A549 (cell line): ENCODE data around the gene ITGA1. TPM values are rescaled to one million over a fixed set of nuclear protein-coding genes. Genes with fewer than 3 reads are reported as not detected.

Experiments
- ATAC-seq, 2 experiments: fragments of 200-7000 bp in 1 of 2; fragments of >200 bp in 1 of 2; cut with Nextera tagmentation in 1 of 2; cut with Tn5 transposase in 1 of 2; 3 replicates each; pipeline versions ENCODE4 v1.8.0 to v1.9.1; 2018 to 2020; ENCODE audit warnings: mild to moderate bottlenecking in 1 of 2, moderate library complexity in 1 of 2
- CTCF ChIA-PET: fragments of 300-600 bp; sonication (Branson Sonifier 250); formaldehyde crosslinking; extraction: SDS; loops from one replicate; lab custom pipeline; 2021; ENCODE audit warnings: antibody characterized with exemption, inconsistent platforms; lab: Yijun Ruan, JAX
- POLR2A ChIA-PET: fragments of 350-600 bp; formaldehyde crosslinking; extraction: SDS; loops from one replicate; lab custom pipeline; 2021; ENCODE audit warnings: antibody characterized with exemption, inconsistent platforms; lab: Yijun Ruan, JAX
- DNase-seq, 2 experiments: peaks; one replicate each; pipeline versions ENCODE4 v3.0.0 to v3.0.0-alpha.2; 2011 to 2016; ENCODE audit warnings: low read depth in 1 of 2, low spot score in 1 of 2
- FAIRE-seq: peaks from 2 replicates; lab custom pipeline; 2011; peaks lifted over from hg19 to GRCh38; lab: Jason Lieb, UNC
- H3K27ac ChIP-seq, 2 experiments: fragments of >200 bp; sonication (Bioruptor Twin); formaldehyde crosslinking; 3 replicates each; pipeline ENCODE4 v1.5.1; 2016 to 2017
- H3K4me1 ChIP-seq: fragments of >200 bp; sonication (Bioruptor Twin); formaldehyde crosslinking; 3 replicates; pipeline ENCODE4 v1.6.1; 2016
- H3K4me2 ChIP-seq: fragments of >200 bp; sonication (Bioruptor Twin); formaldehyde crosslinking; 3 replicates; pipeline ENCODE4 v1.6.1; 2016
- H3K4me3 ChIP-seq: fragments of >200 bp; sonication (Bioruptor Twin); formaldehyde crosslinking; 3 replicates; pipeline ENCODE4 v1.5.1; 2016
- H3K9me3 ChIP-seq: fragments of >200 bp; sonication (Bioruptor Twin); formaldehyde crosslinking; 3 replicates; pipeline ENCODE4 v1.6.1; 2016
- CEBPB ChIP-seq, 2 experiments: fragments of >200 bp in 1 of 2; sonication (Bioruptor Twin) in 1 of 2; formaldehyde crosslinking in 1 of 2; IDR thresholded peaks; 2 replicates each; pipeline ENCODE4 v1.6.1; 2012 to 2016
- CHD2 ChIP-seq: fragments of 150-350 bp; IDR thresholded peaks from 2 replicates; pipeline ENCODE4 v1.6.1; 2014; ENCODE audit warnings: low read length; ENCODE audit not compliant: partially characterized antibody
- EHF ChIP-seq: fragments of 250-450 bp; sonication (Bioruptor Pico); IDR thresholded peaks from 2 replicates; pipeline ENCODE4 v1.5.0; 2020; ENCODE audit warnings: mild to moderate bottlenecking
- ELK1 ChIP-seq: fragments of 150-350 bp; IDR thresholded peaks from 2 replicates; pipeline ENCODE4 v1.6.1; 2014; ENCODE audit warnings: low read depth, mild to moderate bottlenecking, low read length
- FOSB ChIP-seq: fragments of 250-450 bp; sonication (Bioruptor Pico); IDR thresholded peaks from 2 replicates; pipeline ENCODE4 v1.5.0; 2020; ENCODE audit warnings: mild to moderate bottlenecking, moderate library complexity
- GATA3 ChIP-seq: IDR thresholded peaks from 2 replicates; pipeline ENCODE4 v1.6.1; 2012; ENCODE audit warnings: borderline replicate concordance
- HDAC2 ChIP-seq: fragments of 200-600 bp; sonication (generic); IDR thresholded peaks from 2 replicates; pipeline ENCODE4 v1.6.1; 2016
- HOXA7 ChIP-seq: fragments of 250-450 bp; sonication (Bioruptor Pico); IDR thresholded peaks from 2 replicates; pipeline ENCODE4 v1.5.0; 2020; ENCODE audit warnings: mild to moderate bottlenecking, moderate library complexity
- JUNB ChIP-seq: fragments of >200 bp; sonication (Bioruptor Twin); formaldehyde crosslinking; IDR thresholded peaks from 2 replicates; pipeline ENCODE4 v1.6.1; 2016
- KDM1A ChIP-seq: fragments of 200-600 bp; sonication (generic); IDR thresholded peaks from 2 replicates; pipeline ENCODE4 v1.6.1; 2016; ENCODE audit warnings: low read depth, mild to moderate bottlenecking
- MAZ ChIP-seq: fragments of 150-350 bp; IDR thresholded peaks from 2 replicates; pipeline ENCODE4 v1.6.1; 2014; ENCODE audit warnings: antibody characterized with exemption, low read depth, low read length, borderline replicate concordance
- NFE2L2 ChIP-seq: fragments of 150-350 bp; conservative IDR thresholded peaks from 2 replicates; pipeline ENCODE4 v1.6.1; 2014; ENCODE audit warnings: low read length
- POLR2A ChIP-seq: IDR thresholded peaks from 2 replicates; pipeline ENCODE4 v1.6.1; 2012; ENCODE audit warnings: mild to moderate bottlenecking, low read length
- POLR2AphosphoS2 ChIP-seq: conservative IDR thresholded peaks from 2 replicates; pipeline ENCODE4 v1.6.1; 2012; ENCODE audit warnings: low read length, improper control_type of control experiment, inconsistent platforms
- RAD21 ChIP-seq, 2 experiments: fragments of >200 bp in 1 of 2; sonication (Bioruptor Twin) in 1 of 2; formaldehyde crosslinking in 1 of 2; IDR thresholded peaks in 1 of 2; conservative IDR thresholded peaks in 1 of 2; 2 replicates in 1 of 2; 3 replicates in 1 of 2; pipeline ENCODE4 v1.6.1; 2012 to 2018; ENCODE audit warnings: inconsistent platforms in 1 of 2
- RARB ChIP-seq: fragments of 250-450 bp; sonication (Bioruptor Pico); IDR thresholded peaks from 2 replicates; pipeline ENCODE4 v1.8.0; 2021; ENCODE audit warnings: mild to moderate bottlenecking, moderate library complexity
- RFX5 ChIP-seq: fragments of 450-650 bp; IDR thresholded peaks from 2 replicates; pipeline ENCODE4 v1.7.1; 2014; ENCODE audit warnings: antibody characterized with exemption, mild to moderate bottlenecking, moderate library complexity
- RNF2 ChIP-seq: fragments of 200-600 bp; sonication (generic); IDR thresholded peaks from 2 replicates; pipeline ENCODE4 v1.6.1; 2016; ENCODE audit warnings: low read depth, mild to moderate bottlenecking, antibody characterized with exemption, moderate library complexity, borderline replicate concordance
- TFCP2L1 ChIP-seq: fragments of 250-450 bp; sonication (Bioruptor Pico); IDR thresholded peaks from 2 replicates; pipeline ENCODE4 v1.5.0; 2021; ENCODE audit warnings: mild to moderate bottlenecking
- ZC3H11A ChIP-seq: fragments of 450-650 bp; IDR thresholded peaks from 2 replicates; pipeline ENCODE4 v1.6.1; 2014; ENCODE audit warnings: antibody characterized with exemption, mild to moderate bottlenecking
- ZFP36 ChIP-seq: fragments of 450-650 bp; IDR thresholded peaks from 2 replicates; pipeline ENCODE4 v1.6.1; 2014; ENCODE audit warnings: borderline replicate concordance; ENCODE audit not compliant: partially characterized antibody
- ZNF302 ChIP-seq: fragments of 250-450 bp; sonication (Bioruptor Pico); IDR thresholded peaks from 2 replicates; pipeline ENCODE4 v1.9.0; 2021; ENCODE audit warnings: inconsistent platforms, mild to moderate bottlenecking, moderate library complexity
- WGBS: methylation state at CpG from one replicate; pipeline ENCODE4 v1.1.6; 2017; ENCODE audit errors: missing lambda C conversion rate; 5-methylcytosine and 5-hydroxymethylcytosine counted together
- polyA plus RNA-seq, 4 experiments: library from polyadenylated mRNA; depleted of rRNA in 3 of 4; stranded (reverse); fragments of >200 nt; fragmentation: RNase III in 1 of 4; extraction: RNeasy Plus Mini Kit Qiagen cat#74134 plus additional on column Dnase treatment in 1 of 4; gene quantifications; 2 replicates in 3 of 4; 3 replicates in 1 of 4; pipeline ENCODE4 v1.2.3, GENCODE V29; 2011 to 2017
- TF ChIP-seq, protein P1 (sequence below): IDR thresholded peaks from 2 replicates; pipeline ENCODE4 v1.6.1; 2012
- TF ChIP-seq, protein P2 (sequence below): fragments of >200 bp; sonication (Bioruptor Twin); formaldehyde crosslinking; IDR thresholded peaks from 2 replicates; pipeline ENCODE4 v1.6.1; 2016
- TF ChIP-seq, protein P3 (sequence below): fragments of 250-450 bp; sonication (Bioruptor Pico); IDR thresholded peaks from 2 replicates; pipeline ENCODE4 v1.5.0; 2021; ENCODE audit warnings: mild to moderate bottlenecking, moderate library complexity, borderline replicate concordance
- TF ChIP-seq, protein P4 (sequence below): fragments of 250-450 bp; sonication (Bioruptor Pico); IDR thresholded peaks from 2 replicates; pipeline ENCODE4 v1.5.0; 2020; ENCODE audit warnings: low read depth, mild to moderate bottlenecking, moderate library complexity
- TF ChIP-seq, protein P5 (sequence below): fragments of 200-600 bp; sonication (generic); IDR thresholded peaks from 2 replicates; pipeline ENCODE4 v1.6.1; 2016; ENCODE audit warnings: antibody characterized with exemption, mild to moderate bottlenecking, moderate library complexity
- TF ChIP-seq, protein P6 (sequence below): IDR thresholded peaks from 2 replicates; pipeline ENCODE4 v1.6.1; 2012; ENCODE audit warnings: low read depth, borderline replicate concordance
- TF ChIP-seq, protein P7 (sequence below): fragments of 450-650 bp; IDR thresholded peaks from 2 replicates; pipeline ENCODE4 v1.6.1; 2014; ENCODE audit warnings: antibody characterized with exemption

Gene ITGA1
- polyA plus RNA-seq, 2 of the 4 experiments (the other 2 are of a cell fraction) = 1.5 to 5.5 TPM

DNA sequence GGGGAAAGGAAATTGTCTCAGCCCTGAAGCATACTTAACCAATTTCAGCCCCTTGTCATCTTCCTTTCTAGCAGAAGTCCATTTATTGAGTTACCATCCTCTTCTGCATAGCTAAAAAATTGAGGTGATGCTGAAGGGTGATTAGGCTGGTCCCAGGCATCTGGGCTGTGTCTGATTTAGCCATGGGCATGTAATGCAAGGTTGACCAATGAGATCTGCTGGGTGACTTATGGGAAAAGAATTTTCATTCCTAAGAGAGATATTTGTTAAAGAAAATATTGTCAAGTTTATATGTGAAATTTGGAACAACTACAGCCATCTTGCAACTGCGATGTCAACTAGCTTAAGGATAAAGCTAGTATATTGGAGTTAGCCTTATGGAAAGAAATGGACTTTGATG, 206.6 kb downstream of the ITGA1 start:
- Histone ChIP-seq H3K27ac (no peak overlapping the region), H3K9me3 (no peaks in the 10 kb centered on the region), H3K4me2 (no peak overlapping the region), H3K4me1 (peaks cover 47% of the 10 kb centered on the region), H3K4me3 (no peak overlapping the region)
- POLR2A ChIA-PET = no interaction called here
- FAIRE-seq (no peak), DNase-seq (no peak), ATAC-seq (no peak)
- 97% methylated on average over 1 of the region's 1 CpG for WGBS
- CTCF ChIA-PET = interaction anchor here (1.1 to 1.4 kb wide), 2 partner anchors 24 to 32 kb away, joined by 3 read pairs; no protein-coding TSS in a partner anchor
- TF ChIP-seq FOSB (CRISPR knock-in tag) (no peak), TFCP2L1 (CRISPR knock-in tag) (no peak), RFX5 (no peak), POLR2A (no peak), EHF (CRISPR knock-in tag) (no peak), CEBPB (IDR thresholded peaks at IDR 0.05) (no peak)
- TF ChIP-seq, protein P1, sequence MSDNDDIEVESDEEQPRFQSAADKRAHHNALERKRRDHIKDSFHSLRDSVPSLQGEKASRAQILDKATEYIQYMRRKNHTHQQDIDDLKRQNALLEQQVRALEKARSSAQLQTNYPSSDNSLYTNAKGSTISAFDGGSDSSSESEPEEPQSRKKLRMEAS = no peak
- TF ChIP-seq, protein P2, sequence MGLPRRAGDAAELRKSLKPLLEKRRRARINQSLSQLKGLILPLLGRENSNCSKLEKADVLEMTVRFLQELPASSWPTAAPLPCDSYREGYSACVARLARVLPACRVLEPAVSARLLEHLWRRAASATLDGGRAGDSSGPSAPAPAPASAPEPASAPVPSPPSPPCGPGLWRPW = no peak
- TF ChIP-seq, protein P3, sequence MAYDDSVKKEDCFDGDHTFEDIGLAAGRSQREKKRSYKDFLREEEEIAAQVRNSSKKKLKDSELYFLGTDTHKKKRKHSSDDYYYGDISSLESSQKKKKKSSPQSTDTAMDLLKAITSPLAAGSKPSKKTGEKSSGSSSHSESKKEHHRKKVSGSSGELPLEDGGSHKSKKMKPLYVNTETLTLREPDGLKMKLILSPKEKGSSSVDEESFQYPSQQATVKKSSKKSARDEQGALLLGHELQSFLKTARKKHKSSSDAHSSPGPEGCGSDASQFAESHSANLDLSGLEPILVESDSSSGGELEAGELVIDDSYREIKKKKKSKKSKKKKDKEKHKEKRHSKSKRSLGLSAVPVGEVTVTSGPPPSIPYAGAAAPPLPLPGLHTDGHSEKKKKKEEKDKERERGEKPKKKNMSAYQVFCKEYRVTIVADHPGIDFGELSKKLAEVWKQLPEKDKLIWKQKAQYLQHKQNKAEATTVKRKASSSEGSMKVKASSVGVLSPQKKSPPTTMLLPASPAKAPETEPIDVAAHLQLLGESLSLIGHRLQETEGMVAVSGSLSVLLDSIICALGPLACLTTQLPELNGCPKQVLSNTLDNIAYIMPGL (CRISPR knock-in tag) = no peak
- TF ChIP-seq, protein P4, sequence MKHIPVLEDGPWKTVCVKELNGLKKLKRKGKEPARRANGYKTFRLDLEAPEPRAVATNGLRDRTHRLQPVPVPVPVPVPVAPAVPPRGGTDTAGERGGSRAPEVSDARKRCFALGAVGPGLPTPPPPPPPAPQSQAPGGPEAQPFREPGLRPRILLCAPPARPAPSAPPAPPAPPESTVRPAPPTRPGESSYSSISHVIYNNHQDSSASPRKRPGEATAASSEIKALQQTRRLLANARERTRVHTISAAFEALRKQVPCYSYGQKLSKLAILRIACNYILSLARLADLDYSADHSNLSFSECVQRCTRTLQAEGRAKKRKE (CRISPR knock-in tag) = no peak

DNA sequence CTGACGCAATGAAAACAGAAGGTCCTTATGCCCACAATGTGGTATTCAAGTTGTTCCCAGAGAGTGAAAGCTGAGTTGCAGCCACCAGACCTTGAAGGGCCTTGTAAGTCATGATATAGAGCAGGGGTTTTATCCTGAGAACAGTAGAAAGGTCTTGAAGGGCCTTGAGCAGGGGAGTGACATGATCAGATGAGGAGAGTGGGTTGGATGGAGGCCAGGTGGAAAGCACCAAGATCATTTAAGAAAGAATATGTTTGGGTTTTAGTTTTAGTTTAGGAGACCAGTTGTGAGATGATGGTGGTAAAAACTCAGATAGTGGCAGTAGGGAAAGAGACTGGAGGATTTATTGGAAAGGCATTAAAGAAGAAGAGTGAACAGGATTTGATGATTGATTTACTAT, 207.4 kb downstream of the ITGA1 start:
- TF ChIP-seq NFE2L2 = no peak
- no peak for TF ChIP-seq ZNF302 (CRISPR knock-in tag)
- no peak for TF ChIP-seq HOXA7
- TF ChIP-seq CHD2 = no peak
- TF ChIP-seq ZFP36 = no peak
- no peak for TF ChIP-seq RNF2
- TF ChIP-seq KDM1A = no peak
- no peak for TF ChIP-seq RAD21 (conservative IDR thresholded peaks at IDR 0.05 in 1 of 2, IDR thresholded peaks at IDR 0.05 in 1 of 2)
- TF ChIP-seq JUNB = no peak
- no peak for TF ChIP-seq HDAC2
- TF ChIP-seq ELK1 = no peak
- TF ChIP-seq MAZ = no peak
- TF ChIP-seq, protein P5, sequence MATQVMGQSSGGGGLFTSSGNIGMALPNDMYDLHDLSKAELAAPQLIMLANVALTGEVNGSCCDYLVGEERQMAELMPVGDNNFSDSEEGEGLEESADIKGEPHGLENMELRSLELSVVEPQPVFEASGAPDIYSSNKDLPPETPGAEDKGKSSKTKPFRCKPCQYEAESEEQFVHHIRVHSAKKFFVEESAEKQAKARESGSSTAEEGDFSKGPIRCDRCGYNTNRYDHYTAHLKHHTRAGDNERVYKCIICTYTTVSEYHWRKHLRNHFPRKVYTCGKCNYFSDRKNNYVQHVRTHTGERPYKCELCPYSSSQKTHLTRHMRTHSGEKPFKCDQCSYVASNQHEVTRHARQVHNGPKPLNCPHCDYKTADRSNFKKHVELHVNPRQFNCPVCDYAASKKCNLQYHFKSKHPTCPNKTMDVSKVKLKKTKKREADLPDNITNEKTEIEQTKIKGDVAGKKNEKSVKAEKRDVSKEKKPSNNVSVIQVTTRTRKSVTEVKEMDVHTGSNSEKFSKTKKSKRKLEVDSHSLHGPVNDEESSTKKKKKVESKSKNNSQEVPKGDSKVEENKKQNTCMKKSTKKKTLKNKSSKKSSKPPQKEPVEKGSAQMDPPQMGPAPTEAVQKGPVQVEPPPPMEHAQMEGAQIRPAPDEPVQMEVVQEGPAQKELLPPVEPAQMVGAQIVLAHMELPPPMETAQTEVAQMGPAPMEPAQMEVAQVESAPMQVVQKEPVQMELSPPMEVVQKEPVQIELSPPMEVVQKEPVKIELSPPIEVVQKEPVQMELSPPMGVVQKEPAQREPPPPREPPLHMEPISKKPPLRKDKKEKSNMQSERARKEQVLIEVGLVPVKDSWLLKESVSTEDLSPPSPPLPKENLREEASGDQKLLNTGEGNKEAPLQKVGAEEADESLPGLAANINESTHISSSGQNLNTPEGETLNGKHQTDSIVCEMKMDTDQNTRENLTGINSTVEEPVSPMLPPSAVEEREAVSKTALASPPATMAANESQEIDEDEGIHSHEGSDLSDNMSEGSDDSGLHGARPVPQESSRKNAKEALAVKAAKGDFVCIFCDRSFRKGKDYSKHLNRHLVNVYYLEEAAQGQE = no peak
- TF ChIP-seq RARB (CRISPR knock-in tag) = no peak
- TF ChIP-seq, protein P6, sequence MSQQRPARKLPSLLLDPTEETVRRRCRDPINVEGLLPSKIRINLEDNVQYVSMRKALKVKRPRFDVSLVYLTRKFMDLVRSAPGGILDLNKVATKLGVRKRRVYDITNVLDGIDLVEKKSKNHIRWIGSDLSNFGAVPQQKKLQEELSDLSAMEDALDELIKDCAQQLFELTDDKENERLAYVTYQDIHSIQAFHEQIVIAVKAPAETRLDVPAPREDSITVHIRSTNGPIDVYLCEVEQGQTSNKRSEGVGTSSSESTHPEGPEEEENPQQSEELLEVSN = no peak
- no peak for TF ChIP-seq ZC3H11A
- TF ChIP-seq, protein P7, sequence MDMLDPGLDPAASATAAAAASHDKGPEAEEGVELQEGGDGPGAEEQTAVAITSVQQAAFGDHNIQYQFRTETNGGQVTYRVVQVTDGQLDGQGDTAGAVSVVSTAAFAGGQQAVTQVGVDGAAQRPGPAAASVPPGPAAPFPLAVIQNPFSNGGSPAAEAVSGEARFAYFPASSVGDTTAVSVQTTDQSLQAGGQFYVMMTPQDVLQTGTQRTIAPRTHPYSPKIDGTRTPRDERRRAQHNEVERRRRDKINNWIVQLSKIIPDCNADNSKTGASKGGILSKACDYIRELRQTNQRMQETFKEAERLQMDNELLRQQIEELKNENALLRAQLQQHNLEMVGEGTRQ = no peak
- TF ChIP-seq POLR2AphosphoS2 = no peak
- no peak for TF ChIP-seq FOSB (CRISPR knock-in tag)
- no peak for TF ChIP-seq GATA3
- ATAC-seq (no peak), DNase-seq (no peak), FAIRE-seq (no peak)
- no peak overlapping the region for H3K4me3 ChIP-seq
- H3K27ac ChIP-seq = no peak overlapping the region
- H3K4me1 ChIP-seq = peaks cover 51% of the 10 kb centered on the region
- WGBS = 94% methylated on average over 1 of the region's 1 CpG
- CTCF ChIA-PET = interaction anchor here (1.1 kb wide), 1 partner anchor 31 kb away, joined by 3 read pairs; no protein-coding TSS in a partner anchor
- H3K4me2 ChIP-seq = no peak overlapping the region
- POLR2A ChIA-PET = no interaction called here
- no peaks in the 10 kb centered on the region for H3K9me3 ChIP-seq
